ENCODE results near the gene NGFR.

DNA sequence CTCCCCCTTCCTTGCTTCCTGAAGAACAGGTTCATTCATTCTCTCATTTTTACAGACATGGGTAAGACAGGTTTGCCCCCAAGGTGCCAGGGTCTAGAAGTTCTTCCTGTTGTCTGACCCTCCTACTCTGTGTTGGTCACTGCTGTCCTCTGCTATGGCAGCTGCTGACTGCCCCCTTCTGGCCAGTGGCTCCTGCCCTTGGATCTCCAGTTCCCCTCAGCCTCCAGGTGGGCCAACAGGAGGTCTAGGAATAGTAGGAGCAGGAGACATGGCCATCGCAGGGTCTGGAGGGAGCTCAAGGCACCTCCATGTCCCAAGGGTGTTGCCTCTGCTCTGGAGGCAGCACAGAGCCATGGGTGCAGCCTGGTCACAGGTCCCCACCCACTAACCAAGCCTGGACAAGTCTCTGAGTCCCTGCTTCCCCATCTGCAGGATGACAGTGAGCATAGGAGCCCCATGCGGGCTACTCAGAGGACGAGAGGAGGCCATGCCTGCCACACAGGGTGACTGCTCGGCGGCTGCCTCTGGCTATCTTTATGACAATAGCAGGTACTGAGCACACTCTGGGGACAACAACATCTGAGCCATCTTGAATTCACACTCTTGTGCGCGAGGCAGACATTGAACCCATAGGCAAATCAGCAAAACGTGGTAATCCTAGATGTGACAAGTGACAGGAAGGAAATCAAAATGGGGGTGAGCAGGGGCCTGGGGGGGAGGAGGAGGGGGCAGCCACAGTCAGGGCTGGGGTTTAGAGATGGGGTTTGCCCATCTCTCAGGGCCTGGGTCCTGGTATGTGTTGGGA, 53.6 kb downstream of the NGFR start:
- TF ChIP-seq, protein P1, sequence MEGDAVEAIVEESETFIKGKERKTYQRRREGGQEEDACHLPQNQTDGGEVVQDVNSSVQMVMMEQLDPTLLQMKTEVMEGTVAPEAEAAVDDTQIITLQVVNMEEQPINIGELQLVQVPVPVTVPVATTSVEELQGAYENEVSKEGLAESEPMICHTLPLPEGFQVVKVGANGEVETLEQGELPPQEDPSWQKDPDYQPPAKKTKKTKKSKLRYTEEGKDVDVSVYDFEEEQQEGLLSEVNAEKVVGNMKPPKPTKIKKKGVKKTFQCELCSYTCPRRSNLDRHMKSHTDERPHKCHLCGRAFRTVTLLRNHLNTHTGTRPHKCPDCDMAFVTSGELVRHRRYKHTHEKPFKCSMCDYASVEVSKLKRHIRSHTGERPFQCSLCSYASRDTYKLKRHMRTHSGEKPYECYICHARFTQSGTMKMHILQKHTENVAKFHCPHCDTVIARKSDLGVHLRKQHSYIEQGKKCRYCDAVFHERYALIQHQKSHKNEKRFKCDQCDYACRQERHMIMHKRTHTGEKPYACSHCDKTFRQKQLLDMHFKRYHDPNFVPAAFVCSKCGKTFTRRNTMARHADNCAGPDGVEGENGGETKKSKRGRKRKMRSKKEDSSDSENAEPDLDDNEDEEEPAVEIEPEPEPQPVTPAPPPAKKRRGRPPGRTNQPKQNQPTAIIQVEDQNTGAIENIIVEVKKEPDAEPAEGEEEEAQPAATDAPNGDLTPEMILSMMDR (IDR thresholded peaks at IDR 0.05) = peak in 2 of 3 experiments; percentile 25 to 43
- no peak for TF ChIP-seq POLR2A (IDR thresholded peaks at IDR 0.05)

Data from testis (tissue), 2 donors.